SK-N-SH treated with all-trans-retinoic acid at 6 μM for 48 hours (cell line): ENCODE data around the gene AREL1.

Experiments used
- BACH2 ChIP-seq: fragments of 250-450 bp; sonication (Bioruptor Pico); IDR thresholded peaks from 2 replicates; pipeline ENCODE4 v1.9.0; 2021; ENCODE audit warnings: mild to moderate bottlenecking, borderline replicate concordance
- ZC3H10 ChIP-seq: fragments of 250-450 bp; sonication (Bioruptor Pico); IDR thresholded peaks from 2 replicates; pipeline ENCODE4 v1.5.1; 2021; ENCODE audit warnings: mild to moderate bottlenecking, moderate library complexity
- TF ChIP-seq, protein P1 (sequence below): fragments of 250-450 bp; sonication (Bioruptor Pico); IDR thresholded peaks from 2 replicates; pipeline ENCODE4 v1.5.0; 2020; ENCODE audit warnings: mild to moderate bottlenecking, moderate library complexity

DNA sequence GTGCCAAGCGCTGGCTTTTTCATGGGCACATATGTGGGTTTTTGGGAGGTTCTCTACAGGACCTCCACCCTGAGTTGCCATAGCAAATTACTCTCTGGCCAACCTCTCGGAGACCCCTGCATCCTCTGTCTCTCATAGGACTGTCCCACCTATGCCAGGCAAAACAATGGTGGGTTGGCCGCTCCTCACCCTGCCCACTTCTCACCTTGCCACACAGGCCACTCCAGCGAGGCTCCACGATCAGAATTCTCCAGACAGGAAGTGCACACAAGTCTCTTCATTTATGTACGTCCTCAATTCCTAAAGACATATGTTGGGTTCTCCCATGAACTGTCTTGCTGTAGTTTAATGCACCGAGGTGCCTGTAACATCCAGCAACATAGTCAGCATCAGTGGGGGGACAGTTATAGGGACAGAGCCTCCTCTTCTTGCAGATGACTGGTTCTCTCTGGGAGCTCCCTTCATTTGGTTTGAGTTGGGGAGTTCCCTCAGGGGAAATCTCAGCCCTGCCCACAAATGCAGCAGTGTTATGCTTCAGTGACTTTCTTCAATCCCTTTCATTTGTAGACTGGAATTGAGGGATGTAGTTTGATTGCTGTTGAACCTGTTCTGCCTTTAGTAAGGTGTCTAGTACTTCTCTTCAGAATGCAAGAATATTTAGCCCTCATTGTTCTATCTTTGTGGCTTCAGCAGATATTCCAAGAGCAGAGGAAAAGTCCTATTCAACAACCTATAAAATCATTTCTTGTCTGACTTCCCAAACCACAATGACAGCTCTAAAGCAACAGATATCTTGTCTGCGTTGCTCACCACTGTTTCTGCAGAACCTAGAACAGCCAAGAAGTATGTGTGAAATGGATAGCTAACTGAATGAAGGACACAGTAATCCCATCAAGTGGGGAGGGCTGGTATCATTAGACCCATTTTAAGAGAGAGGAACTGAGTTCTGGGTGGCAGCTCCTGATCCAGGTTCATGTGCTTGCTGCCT is 98.1 kb downstream of the AREL1 start:
- TF ChIP-seq BACH2 (no peak), ZC3H10 (CRISPR knock-in tag) (no peak)
- TF ChIP-seq, protein P1, sequence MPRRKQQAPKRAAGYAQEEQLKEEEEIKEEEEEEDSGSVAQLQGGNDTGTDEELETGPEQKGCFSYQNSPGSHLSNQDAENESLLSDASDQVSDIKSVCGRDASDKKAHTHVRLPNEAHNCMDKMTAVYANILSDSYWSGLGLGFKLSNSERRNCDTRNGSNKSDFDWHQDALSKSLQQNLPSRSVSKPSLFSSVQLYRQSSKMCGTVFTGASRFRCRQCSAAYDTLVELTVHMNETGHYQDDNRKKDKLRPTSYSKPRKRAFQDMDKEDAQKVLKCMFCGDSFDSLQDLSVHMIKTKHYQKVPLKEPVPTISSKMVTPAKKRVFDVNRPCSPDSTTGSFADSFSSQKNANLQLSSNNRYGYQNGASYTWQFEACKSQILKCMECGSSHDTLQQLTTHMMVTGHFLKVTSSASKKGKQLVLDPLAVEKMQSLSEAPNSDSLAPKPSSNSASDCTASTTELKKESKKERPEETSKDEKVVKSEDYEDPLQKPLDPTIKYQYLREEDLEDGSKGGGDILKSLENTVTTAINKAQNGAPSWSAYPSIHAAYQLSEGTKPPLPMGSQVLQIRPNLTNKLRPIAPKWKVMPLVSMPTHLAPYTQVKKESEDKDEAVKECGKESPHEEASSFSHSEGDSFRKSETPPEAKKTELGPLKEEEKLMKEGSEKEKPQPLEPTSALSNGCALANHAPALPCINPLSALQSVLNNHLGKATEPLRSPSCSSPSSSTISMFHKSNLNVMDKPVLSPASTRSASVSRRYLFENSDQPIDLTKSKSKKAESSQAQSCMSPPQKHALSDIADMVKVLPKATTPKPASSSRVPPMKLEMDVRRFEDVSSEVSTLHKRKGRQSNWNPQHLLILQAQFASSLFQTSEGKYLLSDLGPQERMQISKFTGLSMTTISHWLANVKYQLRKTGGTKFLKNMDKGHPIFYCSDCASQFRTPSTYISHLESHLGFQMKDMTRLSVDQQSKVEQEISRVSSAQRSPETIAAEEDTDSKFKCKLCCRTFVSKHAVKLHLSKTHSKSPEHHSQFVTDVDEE (CRISPR knock-in tag) = no peak
